ENCODE measurements around the gene UCK1. TPM values are rescaled to one million over a fixed set of nuclear protein-coding genes. Genes with fewer than 3 reads are reported as not detected.

UCK1 gene
- total and polyA plus RNA-seq, 8 donors: 9.9 to 143 (median 31.6) TPM

DNA sequence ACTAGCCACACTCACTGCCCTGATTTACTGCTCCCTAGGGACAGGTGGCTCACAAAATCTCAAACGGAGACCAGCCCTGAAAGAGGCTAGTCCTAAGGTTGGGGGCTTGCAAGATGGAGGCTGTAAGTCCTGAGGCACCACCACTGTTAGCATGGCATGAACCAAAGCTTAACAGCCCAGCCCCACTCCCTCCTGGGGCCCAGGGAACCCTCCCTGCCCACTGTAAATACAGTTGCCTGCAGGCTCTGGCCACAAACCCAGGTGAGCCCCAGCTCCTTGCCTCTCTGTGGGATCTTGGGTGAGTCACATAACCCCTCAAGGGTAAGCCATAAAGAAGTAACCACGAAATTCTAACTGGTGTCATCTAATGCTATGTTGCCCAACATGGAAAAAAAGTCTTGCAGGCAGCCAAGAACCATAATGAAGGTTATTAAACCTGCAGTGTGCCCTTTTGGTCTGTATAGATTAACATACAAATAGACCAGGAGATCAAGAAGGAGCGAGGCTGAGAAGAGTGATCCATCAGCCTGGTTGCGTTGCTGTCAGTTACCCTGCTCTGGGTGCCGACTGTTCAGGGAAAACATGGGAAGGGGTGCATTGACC lies 30.0 kb downstream of the UCK1 start:
- WGBS, 5 donors: 35 to 50% (median 46%) methylated on average over 4 to 5 of the region's 5 CpGs
- Histone ChIP-seq H3K4me1 (peaks cover 15 to 42% (median 30%) of the 10 kb centered on the region in 4 donors), H3K27me3 (no peaks in the 10 kb centered on the region), H3K9me3 (no peaks in the 10 kb centered on the region), H3K36me3 (peaks cover 23 to 47% (median 43%) of the 10 kb centered on the region in 4 donors), H3K27ac (peak overlapping the region in 2 of 5 donors; percentile 7 to 18), H3K4me3 (no peak overlapping the region)
- peak in 1 of 2 donors; percentile 29 for DNase-seq
- TF ChIP-seq POLR2A (IDR thresholded peaks at IDR 0.05) (no peak), EP300 (IDR thresholded peaks at IDR 0.05) (no peak), POLR2AphosphoS5 (IDR thresholded peaks at IDR 0.05) (no peak)
- TF ChIP-seq, protein P1, sequence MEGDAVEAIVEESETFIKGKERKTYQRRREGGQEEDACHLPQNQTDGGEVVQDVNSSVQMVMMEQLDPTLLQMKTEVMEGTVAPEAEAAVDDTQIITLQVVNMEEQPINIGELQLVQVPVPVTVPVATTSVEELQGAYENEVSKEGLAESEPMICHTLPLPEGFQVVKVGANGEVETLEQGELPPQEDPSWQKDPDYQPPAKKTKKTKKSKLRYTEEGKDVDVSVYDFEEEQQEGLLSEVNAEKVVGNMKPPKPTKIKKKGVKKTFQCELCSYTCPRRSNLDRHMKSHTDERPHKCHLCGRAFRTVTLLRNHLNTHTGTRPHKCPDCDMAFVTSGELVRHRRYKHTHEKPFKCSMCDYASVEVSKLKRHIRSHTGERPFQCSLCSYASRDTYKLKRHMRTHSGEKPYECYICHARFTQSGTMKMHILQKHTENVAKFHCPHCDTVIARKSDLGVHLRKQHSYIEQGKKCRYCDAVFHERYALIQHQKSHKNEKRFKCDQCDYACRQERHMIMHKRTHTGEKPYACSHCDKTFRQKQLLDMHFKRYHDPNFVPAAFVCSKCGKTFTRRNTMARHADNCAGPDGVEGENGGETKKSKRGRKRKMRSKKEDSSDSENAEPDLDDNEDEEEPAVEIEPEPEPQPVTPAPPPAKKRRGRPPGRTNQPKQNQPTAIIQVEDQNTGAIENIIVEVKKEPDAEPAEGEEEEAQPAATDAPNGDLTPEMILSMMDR (IDR thresholded peaks at IDR 0.05): no peak
- intact Hi-C loops (cut with DNase I; ENCODE audit: low total_unique reads): no loop called here

DNA sequence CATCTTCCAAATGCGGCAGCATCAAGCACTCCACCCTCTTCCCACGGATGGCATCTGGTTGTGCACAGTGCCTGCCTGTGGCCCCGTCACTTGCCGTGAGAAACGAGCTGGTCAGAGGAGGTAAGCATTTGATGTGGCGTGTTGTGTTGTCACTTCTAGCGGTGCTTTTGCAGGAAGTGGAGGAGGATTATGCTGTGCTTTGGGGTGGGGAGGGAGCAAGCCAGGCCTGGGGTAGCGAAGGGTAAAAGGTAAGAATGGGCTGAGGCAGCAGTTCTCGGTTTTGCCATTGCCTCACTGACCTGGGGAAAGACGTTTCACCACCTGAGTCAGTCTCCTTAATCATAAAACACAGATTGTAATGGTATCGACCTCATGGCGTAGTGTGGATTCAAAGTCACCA lies 30.7 kb downstream of the UCK1 start:
- DNase-seq: peak in 1 of 2 donors; percentile 51
- TF ChIP-seq POLR2A (IDR thresholded peaks at IDR 0.05) (no peak), POLR2AphosphoS5 (IDR thresholded peaks at IDR 0.05) (no peak), EP300 (IDR thresholded peaks at IDR 0.05) (no peak)
- TF ChIP-seq, protein P1 (IDR thresholded peaks at IDR 0.05): no peak
- H3K27ac ChIP-seq: peak overlapping the region in 3 of 5 donors; percentile 7 to 32 (median 18)
- H3K9me3 ChIP-seq: no peaks in the 10 kb centered on the region
- H3K27me3 ChIP-seq: no peaks in the 10 kb centered on the region
- no peak overlapping the region for H3K4me3 ChIP-seq
- intact Hi-C loops (cut with DNase I; ENCODE audit: low total_unique reads): no loop called here
- peaks cover 30 to 53% (median 49%) of the 10 kb centered on the region in 4 donors for H3K36me3 ChIP-seq
- 62 to 69% (median 67%) methylated on average over 12 of the region's 12 CpGs for WGBS, 5 donors
- H3K4me1 ChIP-seq: peaks cover 15 to 42% (median 30%) of the 10 kb centered on the region in 4 donors

DNA sequence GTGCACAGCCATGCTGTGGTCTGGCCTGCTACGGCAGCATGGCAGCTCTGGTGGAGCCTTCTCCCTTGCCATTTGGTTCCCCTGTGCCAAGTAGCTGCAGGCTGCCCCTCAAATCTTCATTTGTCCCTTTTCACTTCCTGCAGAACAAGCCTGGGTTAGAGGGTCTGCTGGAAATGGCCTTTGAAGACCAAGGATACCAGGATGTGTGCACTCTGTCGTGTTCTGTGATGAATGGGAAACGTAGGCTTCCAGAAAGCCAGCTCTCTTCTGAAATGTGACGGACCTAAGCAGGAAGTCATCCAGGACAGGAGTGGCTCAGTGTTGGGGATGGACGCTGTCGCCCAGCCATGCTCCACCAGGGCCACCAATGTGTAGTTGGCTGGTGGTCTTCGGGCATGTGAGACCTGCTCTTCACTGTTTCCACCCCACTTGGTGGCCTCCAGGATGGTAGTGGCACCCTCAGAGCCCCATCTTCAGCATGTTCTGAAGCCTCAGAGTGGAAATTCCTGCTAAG lies 31.8 kb downstream of the UCK1 start:
- H3K9me3 ChIP-seq: no peaks in the 10 kb centered on the region
- TF ChIP-seq, protein P1 (IDR thresholded peaks at IDR 0.05): no peak
- TF ChIP-seq POLR2AphosphoS5 (IDR thresholded peaks at IDR 0.05): no peak
- no peak for TF ChIP-seq POLR2A (IDR thresholded peaks at IDR 0.05)
- TF ChIP-seq EP300 (IDR thresholded peaks at IDR 0.05): no peak
- intact Hi-C loops (cut with DNase I; ENCODE audit: low total_unique reads): no loop called here
- H3K36me3 ChIP-seq: peaks cover 36 to 64% (median 60%) of the 10 kb centered on the region in 4 donors
- no peak for DNase-seq
- no peaks in the 10 kb centered on the region for H3K27me3 ChIP-seq
- H3K4me3 ChIP-seq: no peak overlapping the region
- WGBS, 5 donors: 80 to 85% (median 82%) methylated on average over 7 of the region's 7 CpGs
- H3K4me1 ChIP-seq: peaks cover 14 to 34% (median 27%) of the 10 kb centered on the region in 4 donors
- H3K27ac ChIP-seq: no peak overlapping the region

DNA sequence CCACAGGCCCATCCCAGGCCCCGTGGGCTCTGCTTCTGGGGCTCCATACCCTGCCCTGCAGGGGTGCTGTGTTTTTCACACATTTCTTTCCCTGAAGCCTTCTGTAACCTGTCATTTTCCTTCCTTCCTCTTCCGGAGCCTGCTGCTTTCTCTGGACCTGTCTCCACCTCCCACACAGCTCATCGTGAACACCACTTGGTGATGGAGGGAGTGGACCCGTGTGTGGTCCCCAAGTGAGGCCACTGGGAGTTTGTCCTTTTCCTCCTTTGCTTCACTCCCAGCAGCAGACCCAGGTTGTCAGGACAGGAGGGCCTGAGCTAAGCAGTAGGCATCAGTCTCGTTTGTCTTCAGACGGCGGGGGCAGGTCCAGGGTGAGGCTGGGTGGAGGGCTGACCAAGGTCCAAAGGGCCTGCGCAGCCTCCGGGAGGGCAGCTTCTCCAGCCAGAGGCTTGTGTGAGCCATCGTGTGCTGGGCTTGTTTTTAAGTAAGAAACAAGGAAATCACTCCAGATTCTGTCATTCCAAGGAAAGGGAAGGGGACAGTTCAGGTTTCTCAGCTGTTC lies 34.1 kb downstream of the UCK1 start:
- peaks cover 60 to 87% (median 84%) of the 10 kb centered on the region in 4 donors for H3K36me3 ChIP-seq

More for the DNA sequence above, 34.1 kb downstream of the UCK1 start:
- WGBS, 5 donors: 69 to 80% (median 77%) methylated on average over 7 to 10 of the region's 10 CpGs
- H3K27ac ChIP-seq: no peak overlapping the region
- H3K9me3 ChIP-seq: no peaks in the 10 kb centered on the region
- peak in 1 of 2 donors; percentile 34 for DNase-seq
- H3K4me1 ChIP-seq: peaks cover 0 to 17% (median 8%) of the 10 kb centered on the region in 4 donors
- H3K4me3 ChIP-seq: no peak overlapping the region
- no peak for TF ChIP-seq POLR2AphosphoS5 (IDR thresholded peaks at IDR 0.05)
- TF ChIP-seq POLR2A (IDR thresholded peaks at IDR 0.05): no peak
- TF ChIP-seq EP300 (IDR thresholded peaks at IDR 0.05): no peak
- TF ChIP-seq, protein P1 (IDR thresholded peaks at IDR 0.05): no peak
- intact Hi-C loops (cut with DNase I; ENCODE audit: low total_unique reads): no loop called here
- no peaks in the 10 kb centered on the region for H3K27me3 ChIP-seq

Measured in stomach (tissue), 9 donors.